Stimulated activated CD8-positive, alpha-beta memory T cell treated with anti-CD3 and anti-CD28 coated beads, Interleukin-7, amount 100 ng/mL, for 4 hours (primary cell): ENCODE measurements around the gene SYT14.
"Not testable (repeated sequence)": the region's sequence is repeated elsewhere in the genome, so short reads cannot be mapped to it uniquely, and the experiment has no call there.

Experiments used
- DNase-seq, 2 donors: peaks; one replicate each; pipeline ENCODE4 v3.0.0-alpha.2; 2020; ENCODE audit warnings: low read depth in 2 of 2

Gene SYT14

GRCh38 chr1:210117681-210118170 is 179.7 kb downstream of the SYT14 start:
- DNase-seq = no peak

DNA sequence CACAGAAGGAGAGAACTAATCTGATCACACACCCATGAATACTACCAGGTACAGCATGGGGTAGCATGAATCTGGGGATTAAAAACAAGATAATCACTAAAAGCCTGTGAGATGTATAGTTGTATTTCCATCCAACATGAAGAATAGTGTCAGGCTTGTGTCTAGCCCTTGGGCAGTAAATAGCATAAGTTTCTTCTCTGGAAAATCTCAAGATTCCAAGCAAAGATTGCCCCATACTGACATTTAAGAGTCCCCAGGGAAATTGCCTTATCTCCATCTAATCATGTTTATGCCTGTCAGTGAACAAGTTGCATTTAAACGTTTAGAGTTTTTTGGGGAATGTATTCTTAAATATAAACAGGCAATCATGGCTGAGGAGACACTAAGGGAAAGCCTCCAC is 185.4 kb downstream of the SYT14 start:
- DNase-seq = no peak

DNA sequence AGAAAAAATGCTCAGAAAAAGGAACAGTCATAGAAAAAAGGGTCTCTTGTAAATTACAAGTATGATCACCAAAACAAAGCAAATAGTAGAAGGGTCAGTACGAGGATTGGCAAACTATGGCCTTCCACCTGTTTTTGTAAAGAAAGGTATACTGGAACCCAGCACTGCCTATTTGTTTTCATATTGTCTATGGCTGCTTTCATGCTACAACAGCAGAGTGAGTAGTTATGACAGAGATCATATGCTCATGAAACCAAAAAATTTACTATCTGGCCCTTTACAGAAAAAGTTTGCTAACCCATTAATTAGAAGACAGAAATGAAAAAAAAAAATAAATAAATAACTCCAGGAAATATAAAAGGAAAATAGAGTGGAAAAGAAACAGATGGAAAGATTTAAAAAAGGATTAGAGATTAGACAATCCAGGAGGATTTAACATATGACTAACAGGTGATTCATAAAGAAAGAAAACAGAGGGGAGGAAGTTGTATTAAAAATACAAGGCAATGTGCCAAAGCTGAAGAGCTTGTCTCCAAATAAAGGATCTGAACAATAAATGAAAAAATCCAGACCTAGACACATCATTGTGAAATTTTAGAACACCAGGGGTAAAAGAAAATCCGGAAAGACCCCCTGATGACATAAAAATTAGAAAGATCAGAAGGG is 186.0 kb downstream of the SYT14 start:
- DNase-seq = no peak

DNA sequence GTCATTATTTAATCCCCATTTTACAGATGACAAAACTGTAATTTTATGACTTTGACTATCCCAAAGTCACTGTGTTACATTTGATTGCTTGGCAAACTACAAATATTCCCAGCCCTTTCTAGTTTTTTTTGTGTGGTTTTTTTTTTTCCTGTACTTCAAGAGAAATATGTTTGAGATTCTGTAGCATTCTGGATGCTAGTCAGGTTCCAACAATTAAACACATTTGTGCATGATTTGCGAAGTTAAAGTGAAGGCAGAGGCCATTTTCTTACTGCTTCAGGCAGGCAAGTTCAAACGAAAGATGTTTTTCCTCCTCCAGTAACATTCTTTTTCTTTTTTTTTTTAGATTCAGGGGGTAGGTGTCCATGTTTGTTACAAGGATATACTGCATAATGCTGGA is 186.7 kb downstream of the SYT14 start:
- no peak for DNase-seq

- DNase-seq = no peak
Measured at GRCh38 chr1:210125143-210125542, 187.1 kb downstream of the SYT14 start.

- DNase-seq = no peak
Measured at GRCh38 chr1:210129092-210129491, 191.1 kb downstream of the SYT14 start.

- no peak for DNase-seq
Measured at GRCh38 chr1:210129759-210130158, 191.7 kb downstream of the SYT14 start.

DNA sequence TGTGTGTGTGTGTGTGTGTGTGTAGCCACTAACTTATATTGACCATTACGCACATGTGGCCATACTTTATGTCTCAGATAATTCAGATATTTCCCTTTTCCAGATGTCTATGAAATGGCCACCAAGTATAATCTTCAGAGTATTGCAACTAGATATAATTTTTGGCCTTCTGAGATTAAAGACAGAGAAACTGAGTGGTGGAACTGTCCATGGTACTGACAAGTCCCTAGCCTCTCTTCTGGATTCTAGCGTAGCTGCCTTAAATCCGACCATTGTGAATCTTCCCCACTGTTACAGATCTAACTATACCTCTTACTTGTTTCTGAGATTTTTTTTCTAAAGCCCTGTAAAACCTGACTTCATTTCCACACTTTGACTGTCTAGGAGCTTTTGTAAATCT is 194.6 kb downstream of the SYT14 start:
- DNase-seq = no peak

- DNase-seq = peak in 1 of 2 donors; percentile 4
Measured at GRCh38 chr1:210143465-210144062, 205.5 kb downstream of the SYT14 start.

GRCh38 chr1:210144736-210145135 is 206.7 kb downstream of the SYT14 start:
- no peak for DNase-seq

DNA sequence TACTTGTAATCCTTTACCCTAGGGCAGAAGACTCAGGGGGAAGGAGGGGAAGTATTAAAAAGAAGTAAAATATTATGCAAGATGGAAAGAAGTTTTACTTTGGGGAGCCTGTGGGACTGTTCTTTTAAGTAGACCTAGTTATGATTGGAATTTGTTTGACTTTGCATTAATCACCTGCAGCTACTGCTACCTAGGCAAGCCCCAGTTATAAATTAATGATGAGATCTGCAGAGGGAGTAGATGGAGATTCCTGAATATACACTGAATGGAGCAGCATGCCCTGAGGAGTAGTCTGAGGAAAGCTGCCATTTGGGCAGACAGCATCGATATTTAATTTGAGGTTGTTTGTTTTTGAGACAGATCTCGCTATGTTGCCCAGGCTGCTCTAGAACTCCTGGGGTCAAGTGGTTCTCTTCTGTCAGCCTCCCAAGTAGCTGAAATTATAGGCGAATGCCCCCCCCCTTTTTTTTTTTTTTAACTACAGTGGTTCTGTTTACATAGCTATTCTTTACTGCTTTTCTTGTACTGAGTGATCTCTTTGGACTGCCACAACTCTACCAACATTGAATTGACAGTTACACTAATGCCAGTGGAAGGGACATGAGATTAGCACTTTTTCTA is 213.1 kb downstream of the SYT14 start:
- DNase-seq = no peak

- no peak for DNase-seq
Measured at GRCh38 chr1:210159211-210159610, 221.2 kb downstream of the SYT14 start.

DNA sequence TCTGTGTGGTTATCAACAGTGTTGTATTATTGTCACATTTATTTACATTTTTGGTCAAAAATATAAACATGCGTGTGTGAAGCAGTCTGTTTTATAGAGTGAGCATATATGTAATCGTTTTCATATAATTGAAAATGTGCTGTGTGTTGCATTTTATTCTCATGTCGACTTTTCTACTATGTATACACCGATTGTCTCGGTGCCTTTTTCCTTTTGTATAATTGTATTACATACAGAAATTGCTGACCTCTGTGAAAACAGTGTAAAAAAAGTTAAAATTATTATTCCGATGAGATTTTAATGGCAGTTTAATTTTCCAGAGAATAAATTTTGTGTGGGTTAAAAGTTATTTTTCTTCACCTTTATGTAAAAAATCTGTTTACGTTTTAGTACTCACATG is 232.2 kb downstream of the SYT14 start:
- DNase-seq = no peak

GRCh38 chr1:210174133-210174532 is 236.1 kb downstream of the SYT14 start:
- DNase-seq = no peak

GRCh38 chr1:210185063-210185462 is 247.0 kb downstream of the SYT14 start:
- DNase-seq = no peak

- not testable (repeated sequence) for DNase-seq
Measured at GRCh38 chr1:210187849-210188606, 250.0 kb downstream of the SYT14 start.

GRCh38 chr1:210189426-210189825 is 251.4 kb downstream of the SYT14 start:
- no peak for DNase-seq

GRCh38 chr1:210195635-210196160 is 257.7 kb downstream of the SYT14 start:
- DNase-seq = no peak

GRCh38 chr1:210196266-210196665 is 258.2 kb downstream of the SYT14 start:
- not testable (repeated sequence) for DNase-seq

DNA sequence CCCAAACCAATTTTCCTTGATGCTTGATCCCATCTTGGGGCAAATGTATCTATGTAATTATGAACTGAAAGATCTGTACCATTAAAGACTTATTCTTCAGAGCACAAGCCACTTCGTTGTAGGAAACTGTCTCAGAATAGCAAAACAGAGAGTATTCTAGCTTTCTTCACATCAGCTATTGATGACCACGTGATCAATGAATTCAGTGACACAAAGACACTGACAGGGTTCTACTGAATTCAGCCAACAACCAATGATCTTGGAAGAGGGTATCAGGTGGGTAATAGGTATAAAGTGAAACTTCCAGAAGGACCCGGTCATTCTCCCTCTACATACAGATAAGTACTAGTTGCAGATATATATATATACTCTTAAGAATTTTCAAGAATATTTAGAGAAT is 260.8 kb downstream of the SYT14 start:
- no peak for DNase-seq

DNA sequence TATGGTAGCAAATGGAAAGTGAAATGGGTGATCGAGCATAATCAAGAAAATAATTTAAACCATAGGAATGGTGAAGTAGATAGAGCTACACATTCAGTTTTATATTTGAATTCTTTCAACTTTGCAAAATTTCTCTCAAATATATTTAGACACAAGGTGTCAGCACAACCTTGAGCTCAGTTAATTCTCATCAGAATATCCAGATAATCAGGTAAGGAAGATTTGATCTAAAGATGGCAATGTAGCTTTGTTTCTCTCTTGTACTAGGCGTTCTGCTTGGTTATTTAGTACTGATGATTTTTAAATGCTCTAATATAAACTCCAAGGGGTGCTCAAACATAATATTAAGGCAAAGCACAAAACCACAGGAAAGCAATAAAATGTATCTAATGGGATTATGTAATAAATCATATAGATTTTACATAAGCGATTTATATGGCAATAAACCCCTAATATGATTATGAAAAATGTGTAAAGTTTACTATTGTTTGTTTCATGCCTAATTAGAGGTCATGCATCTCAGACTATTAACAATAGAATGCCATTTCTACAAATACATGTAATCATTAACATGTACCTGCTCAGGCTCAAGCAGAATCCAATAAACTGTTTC is 262.2 kb downstream of the SYT14 start:
- no peak for DNase-seq

- no peak for DNase-seq
Measured at GRCh38 chr1:210201681-210202080, 263.7 kb downstream of the SYT14 start.
